ENCODE measurements around the gene SMARCAL1. TPM values are rescaled to one million over a fixed set of nuclear protein-coding genes. Genes with fewer than 3 reads are reported as not detected.

SMARCAL1 gene
- total and polyA plus RNA-seq, 2 of the 13 experiments (the other 11 are each of a cell fraction or from before 2014, with no cell fraction given) = 12.7 to 21.3 TPM

DNA sequence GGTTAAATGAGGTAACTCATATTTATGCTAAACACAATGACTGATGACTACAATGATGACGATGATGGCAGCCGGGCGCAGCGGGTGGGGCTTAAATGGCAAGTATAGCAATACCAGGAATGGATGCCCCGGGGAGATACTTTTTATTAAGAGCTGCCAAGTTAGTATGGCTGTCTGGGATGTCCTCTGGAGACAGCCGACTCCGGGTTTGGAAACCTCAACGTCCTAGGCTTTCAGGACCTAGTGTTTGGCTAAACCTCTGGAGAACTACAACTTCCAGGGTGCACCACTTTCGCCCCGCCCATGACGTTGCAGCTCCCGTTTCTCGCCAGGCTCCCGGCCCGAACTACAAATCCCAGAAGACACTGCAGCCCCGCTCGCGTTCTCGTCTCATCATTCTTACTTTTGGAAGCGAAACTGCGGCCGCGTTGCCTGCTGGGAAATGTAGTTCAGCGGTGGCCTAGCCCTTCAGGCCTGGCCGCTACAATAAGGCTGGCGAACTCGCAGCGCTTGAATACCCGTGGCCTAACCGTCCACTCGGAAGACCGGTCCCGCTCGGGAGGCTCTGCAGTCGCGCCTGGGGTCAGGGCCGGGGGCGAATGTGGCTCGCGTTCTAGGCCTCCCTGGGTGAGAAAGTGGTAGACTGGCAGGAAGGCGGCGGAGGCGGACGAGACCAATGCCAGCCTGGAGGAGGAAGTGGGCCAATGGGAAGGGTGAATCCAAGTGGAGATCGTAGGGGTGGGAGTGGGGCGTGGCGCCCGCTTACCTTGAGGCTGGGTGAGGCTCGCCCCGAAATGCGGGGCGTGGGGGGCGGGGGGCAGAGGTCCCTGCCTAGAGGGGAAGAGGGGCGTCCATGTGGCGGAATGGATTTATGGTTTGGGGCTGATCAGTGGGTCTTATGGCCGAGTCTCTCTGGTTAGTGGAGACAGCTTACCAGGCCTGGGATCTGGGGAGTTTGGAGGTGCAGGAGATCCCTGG lies at the start of gene SMARCAL1 (continued):
- TF ChIP-seq, protein P1, sequence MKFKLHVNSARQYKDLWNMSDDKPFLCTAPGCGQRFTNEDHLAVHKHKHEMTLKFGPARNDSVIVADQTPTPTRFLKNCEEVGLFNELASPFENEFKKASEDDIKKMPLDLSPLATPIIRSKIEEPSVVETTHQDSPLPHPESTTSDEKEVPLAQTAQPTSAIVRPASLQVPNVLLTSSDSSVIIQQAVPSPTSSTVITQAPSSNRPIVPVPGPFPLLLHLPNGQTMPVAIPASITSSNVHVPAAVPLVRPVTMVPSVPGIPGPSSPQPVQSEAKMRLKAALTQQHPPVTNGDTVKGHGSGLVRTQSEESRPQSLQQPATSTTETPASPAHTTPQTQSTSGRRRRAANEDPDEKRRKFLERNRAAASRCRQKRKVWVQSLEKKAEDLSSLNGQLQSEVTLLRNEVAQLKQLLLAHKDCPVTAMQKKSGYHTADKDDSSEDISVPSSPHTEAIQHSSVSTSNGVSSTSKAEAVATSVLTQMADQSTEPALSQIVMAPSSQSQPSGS (CRISPR knock-in tag; IDR thresholded peaks at IDR 0.05) = peak; percentile 87; the same call in 1 of the 2 replicates
- TF ChIP-seq ZIK1 (CRISPR knock-in tag; IDR thresholded peaks at IDR 0.05; ENCODE audit: borderline replicate concordance, low read depth) (peak; percentile 83), POLR2AphosphoS5 (IDR thresholded peaks at IDR 0.05; ENCODE audit: low read depth, low read length) (peak; percentile 86; the same call in 1 of the 2 replicates), CBX1 (IDR thresholded peaks at IDR 0.05; ENCODE audit: low read depth) (peak; percentile 23), PHF5A (CRISPR knock-in tag; IDR thresholded peaks at IDR 0.05; ENCODE audit: low read depth, unreplicated experiment) (no peak), POLR2A (IDR thresholded peaks at IDR 0.05; ENCODE audit: insufficient read depth in 1 of 2, low read depth in 2 of 2, low read length in 2 of 2) (peak; percentile 66 to 75), FOXJ3 (CRISPR knock-in tag; IDR thresholded peaks at IDR 0.05; ENCODE audit: borderline replicate concordance) (0 out of 2 replicates have a peak, but pooled peaks have one; percentile 46), SALL1 (CRISPR knock-in tag; IDR thresholded peaks at IDR 0.05) (peak; percentile 95)
- TF ChIP-seq, protein P2, sequence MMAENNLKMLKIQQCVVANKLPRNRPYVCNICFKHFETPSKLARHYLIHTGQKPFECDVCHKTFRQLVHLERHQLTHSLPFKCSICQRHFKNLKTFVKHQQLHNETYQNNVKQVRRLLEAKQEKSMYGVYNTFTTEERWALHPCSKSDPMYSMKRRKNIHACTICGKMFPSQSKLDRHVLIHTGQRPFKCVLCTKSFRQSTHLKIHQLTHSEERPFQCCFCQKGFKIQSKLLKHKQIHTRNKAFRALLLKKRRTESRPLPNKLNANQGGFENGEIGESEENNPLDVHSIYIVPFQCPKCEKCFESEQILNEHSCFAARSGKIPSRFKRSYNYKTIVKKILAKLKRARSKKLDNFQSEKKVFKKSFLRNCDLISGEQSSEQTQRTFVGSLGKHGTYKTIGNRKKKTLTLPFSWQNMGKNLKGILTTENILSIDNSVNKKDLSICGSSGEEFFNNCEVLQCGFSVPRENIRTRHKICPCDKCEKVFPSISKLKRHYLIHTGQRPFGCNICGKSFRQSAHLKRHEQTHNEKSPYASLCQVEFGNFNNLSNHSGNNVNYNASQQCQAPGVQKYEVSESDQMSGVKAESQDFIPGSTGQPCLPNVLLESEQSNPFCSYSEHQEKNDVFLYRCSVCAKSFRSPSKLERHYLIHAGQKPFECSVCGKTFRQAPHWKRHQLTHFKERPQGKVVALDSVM (CRISPR knock-in tag; IDR thresholded peaks at IDR 0.05) = peak; percentile 52; the same call in 1 of the 2 replicates
- TF ChIP-seq, protein P3, sequence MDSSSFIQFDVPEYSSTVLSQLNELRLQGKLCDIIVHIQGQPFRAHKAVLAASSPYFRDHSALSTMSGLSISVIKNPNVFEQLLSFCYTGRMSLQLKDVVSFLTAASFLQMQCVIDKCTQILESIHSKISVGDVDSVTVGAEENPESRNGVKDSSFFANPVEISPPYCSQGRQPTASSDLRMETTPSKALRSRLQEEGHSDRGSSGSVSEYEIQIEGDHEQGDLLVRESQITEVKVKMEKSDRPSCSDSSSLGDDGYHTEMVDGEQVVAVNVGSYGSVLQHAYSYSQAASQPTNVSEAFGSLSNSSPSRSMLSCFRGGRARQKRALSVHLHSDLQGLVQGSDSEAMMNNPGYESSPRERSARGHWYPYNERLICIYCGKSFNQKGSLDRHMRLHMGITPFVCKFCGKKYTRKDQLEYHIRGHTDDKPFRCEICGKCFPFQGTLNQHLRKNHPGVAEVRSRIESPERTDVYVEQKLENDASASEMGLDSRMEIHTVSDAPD (CRISPR knock-in tag; IDR thresholded peaks at IDR 0.05) = 0 out of 2 replicates have a peak, but pooled peaks have one; percentile 35
- TF ChIP-seq, protein P4, sequence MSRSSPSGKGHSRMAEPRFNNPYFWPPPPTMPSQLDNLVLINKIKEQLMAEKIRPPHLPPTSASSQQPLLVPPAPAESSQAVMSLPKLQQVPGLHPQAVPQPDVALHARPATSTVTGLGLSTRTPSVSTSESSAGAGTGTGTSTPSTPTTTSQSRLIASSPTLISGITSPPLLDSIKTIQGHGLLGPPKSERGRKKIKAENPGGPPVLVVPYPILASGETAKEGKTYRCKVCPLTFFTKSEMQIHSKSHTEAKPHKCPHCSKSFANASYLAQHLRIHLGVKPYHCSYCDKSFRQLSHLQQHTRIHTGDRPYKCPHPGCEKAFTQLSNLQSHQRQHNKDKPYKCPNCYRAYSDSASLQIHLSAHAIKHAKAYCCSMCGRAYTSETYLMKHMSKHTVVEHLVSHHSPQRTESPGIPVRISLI (CRISPR knock-in tag; IDR thresholded peaks at IDR 0.05; ENCODE audit: borderline replicate concordance) = 0 out of 2 replicates have a peak, but pooled peaks have one; percentile 25
- TF ChIP-seq, protein P5, sequence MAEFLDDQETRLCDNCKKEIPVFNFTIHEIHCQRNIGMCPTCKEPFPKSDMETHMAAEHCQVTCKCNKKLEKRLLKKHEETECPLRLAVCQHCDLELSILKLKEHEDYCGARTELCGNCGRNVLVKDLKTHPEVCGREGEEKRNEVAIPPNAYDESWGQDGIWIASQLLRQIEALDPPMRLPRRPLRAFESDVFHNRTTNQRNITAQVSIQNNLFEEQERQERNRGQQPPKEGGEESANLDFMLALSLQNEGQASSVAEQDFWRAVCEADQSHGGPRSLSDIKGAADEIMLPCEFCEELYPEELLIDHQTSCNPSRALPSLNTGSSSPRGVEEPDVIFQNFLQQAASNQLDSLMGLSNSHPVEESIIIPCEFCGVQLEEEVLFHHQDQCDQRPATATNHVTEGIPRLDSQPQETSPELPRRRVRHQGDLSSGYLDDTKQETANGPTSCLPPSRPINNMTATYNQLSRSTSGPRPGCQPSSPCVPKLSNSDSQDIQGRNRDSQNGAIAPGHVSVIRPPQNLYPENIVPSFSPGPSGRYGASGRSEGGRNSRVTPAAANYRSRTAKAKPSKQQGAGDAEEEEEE (CRISPR knock-in tag; IDR thresholded peaks at IDR 0.05; ENCODE audit: borderline replicate concordance) = peak; percentile 94; the same call in 1 of the 2 replicates
- TF ChIP-seq, protein P6, sequence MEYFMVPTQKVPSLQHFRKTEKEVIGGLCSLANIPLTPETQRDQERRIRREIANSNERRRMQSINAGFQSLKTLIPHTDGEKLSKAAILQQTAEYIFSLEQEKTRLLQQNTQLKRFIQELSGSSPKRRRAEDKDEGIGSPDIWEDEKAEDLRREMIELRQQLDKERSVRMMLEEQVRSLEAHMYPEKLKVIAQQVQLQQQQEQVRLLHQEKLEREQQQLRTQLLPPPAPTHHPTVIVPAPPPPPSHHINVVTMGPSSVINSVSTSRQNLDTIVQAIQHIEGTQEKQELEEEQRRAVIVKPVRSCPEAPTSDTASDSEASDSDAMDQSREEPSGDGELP (IDR thresholded peaks at IDR 0.05; ENCODE audit: borderline replicate concordance, low read depth) = no peak
- TF ChIP-seq, protein P7, sequence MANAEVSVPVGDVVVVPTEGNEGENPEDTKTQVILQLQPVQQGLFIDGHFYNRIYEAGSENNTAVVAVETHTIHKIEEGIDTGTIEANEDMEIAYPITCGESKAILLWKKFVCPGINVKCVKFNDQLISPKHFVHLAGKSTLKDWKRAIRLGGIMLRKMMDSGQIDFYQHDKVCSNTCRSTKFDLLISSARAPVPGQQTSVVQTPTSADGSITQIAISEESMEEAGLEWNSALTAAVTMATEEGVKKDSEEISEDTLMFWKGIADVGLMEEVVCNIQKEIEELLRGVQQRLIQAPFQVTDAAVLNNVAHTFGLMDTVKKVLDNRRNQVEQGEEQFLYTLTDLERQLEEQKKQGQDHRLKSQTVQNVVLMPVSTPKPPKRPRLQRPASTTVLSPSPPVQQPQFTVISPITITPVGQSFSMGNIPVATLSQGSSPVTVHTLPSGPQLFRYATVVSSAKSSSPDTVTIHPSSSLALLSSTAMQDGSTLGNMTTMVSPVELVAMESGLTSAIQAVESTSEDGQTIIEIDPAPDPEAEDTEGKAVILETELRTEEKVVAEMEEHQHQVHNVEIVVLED (CRISPR knock-in tag; IDR thresholded peaks at IDR 0.05; ENCODE audit: borderline replicate concordance) = peak; percentile 94
